Astrocyte (in vitro differentiated cells and primary cell): Measurements from ENCODE around the gene RELB.

ENCODE experiments used
- CTCF ChIP-seq: IDR thresholded peaks from 2 replicates; pipeline ENCODE4 v1.5.1; 2011; ENCODE audit warnings: low read depth, mild to moderate bottlenecking, inconsistent platforms, low read length, moderate library complexity; ENCODE audit not compliant: insufficient read depth
- EZH2 ChIP-seq: IDR thresholded peaks from 2 replicates; pipeline ENCODE4 v1.6.1; 2012; ENCODE audit warnings: mild to moderate bottlenecking, low read length, inconsistent platforms; ENCODE audit not compliant: insufficient read depth

GRCh38 chr19:45030825-45031224 is 29.6 kb downstream of the RELB start:
- TF ChIP-seq EZH2 = no peak
- TF ChIP-seq CTCF = no peak
